H1 (cell line): ENCODE data around the gene SIGLEC6.

Experiments
- CREB1 ChIP-seq: IDR thresholded peaks from 2 replicates; pipeline ENCODE4 v1.6.1; 2012; ENCODE audit warnings: inconsistent platforms
- EZH2 ChIP-seq: fragments of 200-600 bp; sonication (generic); IDR thresholded peaks from 2 replicates; pipeline ENCODE4 v1.7.1; 2012; ENCODE audit warnings: low read depth, mild to moderate bottlenecking, moderate library complexity, low read length, inconsistent platforms; ENCODE audit not compliant: severe bottlenecking
- GABPA ChIP-seq: IDR thresholded peaks from 2 replicates; pipeline ENCODE4 v1.6.1; 2011; ENCODE audit warnings: mild to moderate bottlenecking, low read length, moderate library complexity, borderline replicate concordance; ENCODE audit not compliant: insufficient read depth
- POLR2A ChIP-seq, 2 experiments: IDR thresholded peaks; 1 replicate in 1 of 2; 2 replicates in 1 of 2; pipeline ENCODE4 v1.6.1; 2011; ENCODE audit warnings: low read depth in 2 of 2, low read length in 2 of 2, mild to moderate bottlenecking in 2 of 2; ENCODE audit errors: control extremely low read depth in 1 of 2
- RBBP5 ChIP-seq: IDR thresholded peaks from 2 replicates; pipeline ENCODE4 v1.7.1; 2012; ENCODE audit warnings: low read depth, mild to moderate bottlenecking, inconsistent platforms, low read length, moderate library complexity, borderline replicate concordance
- TAF7 ChIP-seq: optimal IDR thresholded peaks from 2 replicates; pipeline ENCODE3; 2011; ENCODE audit warnings: low read depth, mild to moderate bottlenecking, inconsistent platforms, low read length, moderate library complexity, borderline replicate concordance
- TF ChIP-seq, protein P1 (sequence below), 3 experiments: IDR thresholded peaks; 1 replicate in 2 of 3; 2 replicates in 1 of 3; pipeline versions ENCODE4 v1.5.1 to v1.6.1; 2011; ENCODE audit warnings: low read length in 3 of 3, mild to moderate bottlenecking in 3 of 3, inconsistent platforms in 2 of 3, low read depth in 1 of 3, moderate library complexity in 1 of 3; ENCODE audit not compliant: insufficient read depth in 1 of 3; ENCODE audit errors: control extremely low read depth in 1 of 3
- TF ChIP-seq, protein P2 (sequence below): IDR thresholded peaks from 2 replicates; pipeline ENCODE4 v1.6.1; 2012; ENCODE audit warnings: inconsistent platforms

DNA sequence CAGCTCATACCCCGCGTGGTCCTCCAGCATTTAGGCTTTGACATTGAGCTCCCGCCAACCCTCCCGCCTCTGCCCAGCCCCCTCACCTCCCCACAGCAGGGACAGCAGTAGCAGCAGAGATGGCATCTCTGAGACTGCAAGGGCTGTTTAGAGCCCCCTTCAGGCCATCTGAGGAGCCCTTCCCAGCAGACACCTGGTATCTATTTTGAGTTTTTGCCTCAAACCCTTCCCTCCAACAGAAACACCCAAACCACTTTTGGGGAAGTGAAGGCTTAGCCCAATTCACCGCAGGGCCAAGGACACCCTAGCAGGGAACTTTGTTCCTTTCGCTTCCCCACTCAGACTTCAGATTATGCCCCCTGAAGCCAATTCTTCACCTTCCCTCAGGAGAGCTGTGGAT is 33.3 kb upstream of the SIGLEC6 start:
- TF ChIP-seq EZH2 (no peak), CREB1 (no peak), TAF7 (no peak), GABPA (no peak), RBBP5 (no peak), POLR2A (IDR thresholded peaks at IDR 0.05; ENCODE audit: control extremely low read depth in 1 of 2, low read depth in 2 of 2, low read length in 2 of 2) (no peak)
- TF ChIP-seq, protein P1, sequence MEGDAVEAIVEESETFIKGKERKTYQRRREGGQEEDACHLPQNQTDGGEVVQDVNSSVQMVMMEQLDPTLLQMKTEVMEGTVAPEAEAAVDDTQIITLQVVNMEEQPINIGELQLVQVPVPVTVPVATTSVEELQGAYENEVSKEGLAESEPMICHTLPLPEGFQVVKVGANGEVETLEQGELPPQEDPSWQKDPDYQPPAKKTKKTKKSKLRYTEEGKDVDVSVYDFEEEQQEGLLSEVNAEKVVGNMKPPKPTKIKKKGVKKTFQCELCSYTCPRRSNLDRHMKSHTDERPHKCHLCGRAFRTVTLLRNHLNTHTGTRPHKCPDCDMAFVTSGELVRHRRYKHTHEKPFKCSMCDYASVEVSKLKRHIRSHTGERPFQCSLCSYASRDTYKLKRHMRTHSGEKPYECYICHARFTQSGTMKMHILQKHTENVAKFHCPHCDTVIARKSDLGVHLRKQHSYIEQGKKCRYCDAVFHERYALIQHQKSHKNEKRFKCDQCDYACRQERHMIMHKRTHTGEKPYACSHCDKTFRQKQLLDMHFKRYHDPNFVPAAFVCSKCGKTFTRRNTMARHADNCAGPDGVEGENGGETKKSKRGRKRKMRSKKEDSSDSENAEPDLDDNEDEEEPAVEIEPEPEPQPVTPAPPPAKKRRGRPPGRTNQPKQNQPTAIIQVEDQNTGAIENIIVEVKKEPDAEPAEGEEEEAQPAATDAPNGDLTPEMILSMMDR (IDR thresholded peaks at IDR 0.05; ENCODE audit: control extremely low read depth in 1 of 3, insufficient read depth in 1 of 3, low read depth in 1 of 3, low read length in 3 of 3), result peak; percentile 11 to 39 (median 18); a peak in 3 of 4 replicates
- TF ChIP-seq, protein P2, sequence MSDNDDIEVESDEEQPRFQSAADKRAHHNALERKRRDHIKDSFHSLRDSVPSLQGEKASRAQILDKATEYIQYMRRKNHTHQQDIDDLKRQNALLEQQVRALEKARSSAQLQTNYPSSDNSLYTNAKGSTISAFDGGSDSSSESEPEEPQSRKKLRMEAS, result no peak
